ENCODE results near the gene LRRC40. TPM values are rescaled to one million over a fixed set of nuclear protein-coding genes. Genes with fewer than 3 reads are reported as not detected.

LRRC40 gene
- total and polyA plus RNA-seq, 9 of the 15 experiments (the other 6 are each of a cell fraction or from before 2014, with no cell fraction given), result 16.1 to 36.2 (median 30.9) TPM

DNA sequence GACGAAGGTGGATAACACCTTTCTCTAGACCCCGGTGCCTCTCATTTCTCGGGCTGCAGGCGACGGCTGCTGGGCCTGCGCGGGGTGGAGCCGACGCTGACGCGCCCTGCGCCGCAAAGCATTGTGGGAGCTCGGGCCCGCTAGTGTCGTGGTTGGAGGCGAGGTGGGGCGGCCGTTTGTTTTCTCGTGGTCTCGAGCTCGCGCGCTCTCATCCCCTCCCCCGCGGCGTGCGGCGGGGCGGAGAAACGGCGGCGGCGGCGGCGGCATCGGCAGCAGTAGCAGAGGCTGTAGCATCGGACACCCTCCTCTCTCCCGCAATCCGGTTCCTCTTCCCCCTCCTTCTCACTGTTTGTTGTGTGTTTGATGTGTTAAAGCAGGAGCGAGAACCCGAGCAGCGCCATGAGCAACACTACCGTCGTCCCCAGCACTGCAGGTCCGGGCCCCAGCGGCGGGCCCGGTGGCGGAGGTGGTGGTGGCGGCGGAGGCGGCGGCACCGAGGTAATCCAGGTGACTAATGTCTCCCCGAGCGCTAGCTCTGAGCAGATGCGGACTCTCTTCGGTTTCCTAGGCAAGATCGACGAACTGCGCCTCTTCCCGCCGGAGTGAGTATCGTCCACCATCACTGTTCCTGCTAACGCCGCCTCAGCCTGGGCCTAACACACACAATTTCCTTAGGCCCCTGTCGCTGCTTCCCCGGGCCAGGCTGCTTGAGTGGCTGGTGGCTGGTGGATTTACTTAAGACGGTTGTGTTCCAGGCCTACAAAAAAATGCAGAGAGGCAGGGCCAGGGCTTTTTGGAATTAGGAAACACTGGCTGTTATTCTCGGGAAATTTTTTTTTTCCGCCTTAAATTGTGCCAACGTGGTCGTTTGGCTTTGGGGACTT is 16.1 kb upstream of the LRRC40 start, which contains the start of gene SRSF11 (continued):
- TF ChIP-seq MCM2 (IDR thresholded peaks at IDR 0.05; ENCODE audit: low read depth) (no peak), JUND (IDR thresholded peaks at IDR 0.05; ENCODE audit: borderline replicate concordance, low read depth, low read length) (0 out of 2 replicates have a peak, but pooled peaks have one; percentile 36), JUND (tag; IDR thresholded peaks at IDR 0.05; ENCODE audit: borderline replicate concordance, low read depth, low read length) (peak; percentile 42; the same call in 1 of the 3 replicates), LEF1 (IDR thresholded peaks at IDR 0.05) (no peak), BCOR (IDR thresholded peaks at IDR 0.05) (no peak; the same call in 1 of the 2 replicates), BRD4 (IDR thresholded peaks at IDR 0.05) (peak; percentile 66; the same call in 1 of the 2 replicates), HDGF (IDR thresholded peaks at IDR 0.05) (no peak), ZFP30 (CRISPR knock-in tag; IDR thresholded peaks at IDR 0.05; ENCODE audit: borderline replicate concordance) (no peak)
- TF ChIP-seq, protein P1, sequence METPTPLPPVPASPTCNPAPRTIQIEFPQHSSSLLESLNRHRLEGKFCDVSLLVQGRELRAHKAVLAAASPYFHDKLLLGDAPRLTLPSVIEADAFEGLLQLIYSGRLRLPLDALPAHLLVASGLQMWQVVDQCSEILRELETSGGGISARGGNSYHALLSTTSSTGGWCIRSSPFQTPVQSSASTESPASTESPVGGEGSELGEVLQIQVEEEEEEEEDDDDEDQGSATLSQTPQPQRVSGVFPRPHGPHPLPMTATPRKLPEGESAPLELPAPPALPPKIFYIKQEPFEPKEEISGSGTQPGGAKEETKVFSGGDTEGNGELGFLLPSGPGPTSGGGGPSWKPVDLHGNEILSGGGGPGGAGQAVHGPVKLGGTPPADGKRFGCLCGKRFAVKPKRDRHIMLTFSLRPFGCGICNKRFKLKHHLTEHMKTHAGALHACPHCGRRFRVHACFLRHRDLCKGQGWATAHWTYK (CRISPR knock-in tag; IDR thresholded peaks at IDR 0.05), result no peak; the same call in 1 of the 2 replicates
- TF ChIP-seq, protein P2, sequence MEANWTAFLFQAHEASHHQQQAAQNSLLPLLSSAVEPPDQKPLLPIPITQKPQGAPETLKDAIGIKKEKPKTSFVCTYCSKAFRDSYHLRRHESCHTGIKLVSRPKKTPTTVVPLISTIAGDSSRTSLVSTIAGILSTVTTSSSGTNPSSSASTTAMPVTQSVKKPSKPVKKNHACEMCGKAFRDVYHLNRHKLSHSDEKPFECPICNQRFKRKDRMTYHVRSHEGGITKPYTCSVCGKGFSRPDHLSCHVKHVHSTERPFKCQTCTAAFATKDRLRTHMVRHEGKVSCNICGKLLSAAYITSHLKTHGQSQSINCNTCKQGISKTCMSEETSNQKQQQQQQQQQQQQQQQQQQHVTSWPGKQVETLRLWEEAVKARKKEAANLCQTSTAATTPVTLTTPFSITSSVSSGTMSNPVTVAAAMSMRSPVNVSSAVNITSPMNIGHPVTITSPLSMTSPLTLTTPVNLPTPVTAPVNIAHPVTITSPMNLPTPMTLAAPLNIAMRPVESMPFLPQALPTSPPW (CRISPR knock-in tag; IDR thresholded peaks at IDR 0.05), result peak; percentile 70
- TF ChIP-seq, protein P3, sequence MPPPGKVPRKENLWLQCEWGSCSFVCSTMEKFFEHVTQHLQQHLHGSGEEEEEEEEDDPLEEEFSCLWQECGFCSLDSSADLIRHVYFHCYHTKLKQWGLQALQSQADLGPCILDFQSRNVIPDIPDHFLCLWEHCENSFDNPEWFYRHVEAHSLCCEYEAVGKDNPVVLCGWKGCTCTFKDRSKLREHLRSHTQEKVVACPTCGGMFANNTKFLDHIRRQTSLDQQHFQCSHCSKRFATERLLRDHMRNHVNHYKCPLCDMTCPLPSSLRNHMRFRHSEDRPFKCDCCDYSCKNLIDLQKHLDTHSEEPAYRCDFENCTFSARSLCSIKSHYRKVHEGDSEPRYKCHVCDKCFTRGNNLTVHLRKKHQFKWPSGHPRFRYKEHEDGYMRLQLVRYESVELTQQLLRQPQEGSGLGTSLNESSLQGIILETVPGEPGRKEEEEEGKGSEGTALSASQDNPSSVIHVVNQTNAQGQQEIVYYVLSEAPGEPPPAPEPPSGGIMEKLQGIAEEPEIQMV (tag; conservative IDR thresholded peaks at IDR 0.05; ENCODE audit: low read depth), result no peak
- TF ChIP-seq, protein P4, sequence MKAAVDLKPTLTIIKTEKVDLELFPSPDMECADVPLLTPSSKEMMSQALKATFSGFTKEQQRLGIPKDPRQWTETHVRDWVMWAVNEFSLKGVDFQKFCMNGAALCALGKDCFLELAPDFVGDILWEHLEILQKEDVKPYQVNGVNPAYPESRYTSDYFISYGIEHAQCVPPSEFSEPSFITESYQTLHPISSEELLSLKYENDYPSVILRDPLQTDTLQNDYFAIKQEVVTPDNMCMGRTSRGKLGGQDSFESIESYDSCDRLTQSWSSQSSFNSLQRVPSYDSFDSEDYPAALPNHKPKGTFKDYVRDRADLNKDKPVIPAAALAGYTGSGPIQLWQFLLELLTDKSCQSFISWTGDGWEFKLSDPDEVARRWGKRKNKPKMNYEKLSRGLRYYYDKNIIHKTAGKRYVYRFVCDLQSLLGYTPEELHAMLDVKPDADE (conservative IDR thresholded peaks at IDR 0.05; ENCODE audit: control insufficient read depth, low read depth, low read length), result peak; percentile 44; the same call in 1 of the 2 replicates
- TF ChIP-seq, protein P5, sequence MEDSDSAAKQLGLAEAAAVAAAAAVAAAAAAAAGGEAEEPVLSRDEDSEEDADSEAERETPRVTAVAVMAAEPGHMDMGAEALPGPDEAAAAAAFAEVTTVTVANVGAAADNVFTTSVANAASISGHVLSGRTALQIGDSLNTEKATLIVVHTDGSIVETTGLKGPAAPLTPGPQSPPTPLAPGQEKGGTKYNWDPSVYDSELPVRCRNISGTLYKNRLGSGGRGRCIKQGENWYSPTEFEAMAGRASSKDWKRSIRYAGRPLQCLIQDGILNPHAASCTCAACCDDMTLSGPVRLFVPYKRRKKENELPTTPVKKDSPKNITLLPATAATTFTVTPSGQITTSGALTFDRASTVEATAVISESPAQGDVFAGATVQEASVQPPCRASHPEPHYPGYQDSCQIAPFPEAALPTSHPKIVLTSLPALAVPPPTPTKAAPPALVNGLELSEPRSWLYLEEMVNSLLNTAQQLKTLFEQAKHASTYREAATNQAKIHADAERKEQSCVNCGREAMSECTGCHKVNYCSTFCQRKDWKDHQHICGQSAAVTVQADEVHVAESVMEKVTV (CRISPR knock-in tag; IDR thresholded peaks at IDR 0.05), result no peak
- TF ChIP-seq, protein P6, sequence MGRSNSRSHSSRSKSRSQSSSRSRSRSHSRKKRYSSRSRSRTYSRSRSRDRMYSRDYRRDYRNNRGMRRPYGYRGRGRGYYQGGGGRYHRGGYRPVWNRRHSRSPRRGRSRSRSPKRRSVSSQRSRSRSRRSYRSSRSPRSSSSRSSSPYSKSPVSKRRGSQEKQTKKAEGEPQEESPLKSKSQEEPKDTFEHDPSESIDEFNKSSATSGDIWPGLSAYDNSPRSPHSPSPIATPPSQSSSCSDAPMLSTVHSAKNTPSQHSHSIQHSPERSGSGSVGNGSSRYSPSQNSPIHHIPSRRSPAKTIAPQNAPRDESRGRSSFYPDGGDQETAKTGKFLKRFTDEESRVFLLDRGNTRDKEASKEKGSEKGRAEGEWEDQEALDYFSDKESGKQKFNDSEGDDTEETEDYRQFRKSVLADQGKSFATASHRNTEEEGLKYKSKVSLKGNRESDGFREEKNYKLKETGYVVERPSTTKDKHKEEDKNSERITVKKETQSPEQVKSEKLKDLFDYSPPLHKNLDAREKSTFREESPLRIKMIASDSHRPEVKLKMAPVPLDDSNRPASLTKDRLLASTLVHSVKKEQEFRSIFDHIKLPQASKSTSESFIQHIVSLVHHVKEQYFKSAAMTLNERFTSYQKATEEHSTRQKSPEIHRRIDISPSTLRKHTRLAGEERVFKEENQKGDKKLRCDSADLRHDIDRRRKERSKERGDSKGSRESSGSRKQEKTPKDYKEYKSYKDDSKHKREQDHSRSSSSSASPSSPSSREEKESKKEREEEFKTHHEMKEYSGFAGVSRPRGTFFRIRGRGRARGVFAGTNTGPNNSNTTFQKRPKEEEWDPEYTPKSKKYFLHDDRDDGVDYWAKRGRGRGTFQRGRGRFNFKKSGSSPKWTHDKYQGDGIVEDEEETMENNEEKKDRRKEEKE (IDR thresholded peaks at IDR 0.05; ENCODE audit: borderline replicate concordance in 1 of 2, control insufficient read depth in 1 of 2, low read depth in 2 of 2, low read length in 1 of 2), result no peak
